Neural cell (in vitro differentiated cells): ENCODE results near the gene PDPN. TPM values are rescaled to one million over a fixed set of nuclear protein-coding genes. Genes with fewer than 3 reads are reported as not detected.

ENCODE experiments used
- H2AFZ ChIP-seq: fragments of 200-600, 300-800 bp; sonication (generic), shearing (Covaris generic); 2 replicates; pipeline ENCODE4 v1.6.0; 2014; ENCODE audit warnings: low read depth, mild to moderate bottlenecking, antibody characterized with exemption, low read length, moderate library complexity
- H3F3A ChIP-seq: fragments of 200-600 bp; shearing (Covaris generic); 2 replicates; pipeline ENCODE4 v1.6.1; 2016; ENCODE audit warnings: mild to moderate bottlenecking, moderate library complexity, mixed read lengths, antibody characterized with exemption, low read length; ENCODE audit not compliant: insufficient read depth, poor library complexity, severe bottlenecking
- H3K27ac ChIP-seq: fragments of 200-600, 300-800 bp; sonication (generic), shearing (Covaris generic); 2 replicates; pipeline ENCODE4 v1.5.1; 2014; ENCODE audit warnings: mild to moderate bottlenecking, low read length, moderate library complexity
- H3K27me3 ChIP-seq: fragments of 300-800, 200-600 bp; sonication (generic), shearing (Covaris generic); 2 replicates; pipeline ENCODE4 v1.6.0; 2014; ENCODE audit warnings: mild to moderate bottlenecking, low read depth, low read length, moderate library complexity; ENCODE audit not compliant: insufficient read depth
- H3K36me3 ChIP-seq: fragments of 300-800, 200-600 bp; sonication (generic), shearing (Covaris generic); 2 replicates; pipeline ENCODE4 v1.5.1; 2014; ENCODE audit warnings: mild to moderate bottlenecking, antibody characterized with exemption, low read length, moderate library complexity; ENCODE audit not compliant: insufficient read depth
- H3K4me2 ChIP-seq: fragments of 300-800, 200-600 bp; sonication (generic), shearing (Covaris generic); 2 replicates; pipeline ENCODE4 v1.6.0; 2014; ENCODE audit warnings: mild to moderate bottlenecking, low read length
- H3K4me3 ChIP-seq: fragments of 300-800, 200-600 bp; sonication (generic), shearing (Covaris generic); 2 replicates; pipeline ENCODE4 v1.5.1; 2014; ENCODE audit warnings: mild to moderate bottlenecking, low read length, moderate library complexity
- H3K79me2 ChIP-seq: fragments of 200-600 bp; shearing (Covaris generic); replicated peaks from 2 replicates; pipeline ENCODE4 v1.6.0; 2014; ENCODE audit warnings: mild to moderate bottlenecking, low read length, moderate library complexity; ENCODE audit not compliant: insufficient read depth
- H3K9ac ChIP-seq: fragments of 300-800, 200-600 bp; sonication (generic), shearing (Covaris generic); 2 replicates; pipeline ENCODE4 v1.6.1; 2016; ENCODE audit warnings: mild to moderate bottlenecking, low read length, mixed read lengths
- H3K9me2 ChIP-seq: fragments of 200-600 bp; shearing (Covaris generic); 2 replicates; pipeline ENCODE4 v1.6.1; 2016; ENCODE audit warnings: mild to moderate bottlenecking, low read length, mixed read lengths; ENCODE audit not compliant: insufficient read depth
- H3K9me3 ChIP-seq: fragments of 200-600, 300-800 bp; sonication (generic), shearing (Covaris generic); 2 replicates; pipeline ENCODE4 v1.6.1; 2016; ENCODE audit warnings: mild to moderate bottlenecking, mixed run types, low read length, moderate library complexity, mixed read lengths
- H4K20me1 ChIP-seq: fragments of 200-600 bp; shearing (Covaris generic); 2 replicates; pipeline ENCODE4 v1.6.1; 2016; ENCODE audit warnings: mild to moderate bottlenecking, mixed run types; ENCODE audit not compliant: insufficient read depth
- EP300 ChIP-seq: fragments of 450-650 bp; conservative IDR thresholded peaks from 2 replicates; pipeline ENCODE4 v1.6.1; 2014; ENCODE audit warnings: antibody characterized with exemption, mild to moderate bottlenecking, moderate library complexity; ENCODE audit not compliant: poor library complexity, severe bottlenecking
- EZH2 ChIP-seq: fragments of 200-600, 300-800 bp; shearing (Covaris generic), sonication (generic); IDR thresholded peaks from 2 replicates; pipeline ENCODE4 v1.6.1; 2014; ENCODE audit warnings: antibody characterized with exemption, low read length, borderline replicate concordance, mild to moderate bottlenecking; ENCODE audit not compliant: insufficient read depth, poor library complexity, severe bottlenecking
- MXI1 ChIP-seq: fragments of 450-650 bp; conservative IDR thresholded peaks from 2 replicates; pipeline ENCODE4 v1.6.1; 2014; ENCODE audit warnings: antibody characterized with exemption, mild to moderate bottlenecking; ENCODE audit not compliant: poor library complexity, severe bottlenecking
- POLR2AphosphoS5 ChIP-seq: IDR thresholded peaks from 2 replicates; pipeline ENCODE4 v1.6.1; 2012
- RAD21 ChIP-seq: fragments of 450-650 bp; conservative IDR thresholded peaks from 2 replicates; pipeline ENCODE4 v1.6.1; 2014; ENCODE audit warnings: antibody characterized with exemption, mild to moderate bottlenecking, moderate library complexity
- SMC3 ChIP-seq: fragments of 450-650 bp; conservative IDR thresholded peaks from 2 replicates; pipeline ENCODE4 v1.6.1; 2014; ENCODE audit warnings: antibody characterized with exemption, mild to moderate bottlenecking, moderate library complexity; ENCODE audit not compliant: poor library complexity
- TAF1 ChIP-seq: IDR thresholded peaks from 2 replicates; pipeline ENCODE4 v1.6.1; 2012; ENCODE audit warnings: low read depth
- polyA plus RNA-seq: library from polyadenylated mRNA; depleted of rRNA; stranded (reverse); fragments of >200 nt; gene quantifications from 2 replicates; pipeline ENCODE4 v1.2.3, GENCODE V29; 2014
- TF ChIP-seq, protein P1 (sequence below): fragments of 450-650 bp; IDR thresholded peaks from 2 replicates; pipeline ENCODE4 v1.5.1; 2014; ENCODE audit warnings: antibody characterized with exemption, mild to moderate bottlenecking, moderate library complexity; ENCODE audit not compliant: poor library complexity, severe bottlenecking
- TF ChIP-seq, protein P2 (sequence below): IDR thresholded peaks from 2 replicates; pipeline ENCODE4 v1.6.1; 2012; ENCODE audit warnings: borderline replicate concordance

Gene PDPN
- polyA plus RNA-seq, 1 donor from 2014 or later, result 0.63 TPM

DNA sequence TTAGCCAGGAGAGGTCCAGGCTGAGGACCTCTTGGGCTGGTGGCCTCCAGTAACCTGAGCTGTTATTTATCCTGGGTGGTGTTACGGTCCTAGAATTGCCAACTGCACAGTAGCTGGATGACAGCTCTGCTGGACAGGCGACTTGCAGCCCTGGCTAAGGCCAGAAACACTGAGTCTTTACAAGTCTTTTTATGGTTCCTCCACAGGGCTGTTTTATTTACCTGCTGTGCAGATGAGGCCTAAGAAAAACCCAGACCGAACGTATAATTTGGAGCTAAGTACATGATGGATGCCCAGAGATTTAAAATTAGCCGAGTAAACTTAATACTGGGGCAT lies 39.4 kb upstream of the PDPN start:
- Histone ChIP-seq H3K9me3 (no peaks in the 10 kb centered on the region), H3K4me3 (no peak overlapping the region), H3K9ac (no peak overlapping the region), H3K27ac (no peak overlapping the region), H2AFZ (no peak overlapping the region), H3K9me2 (no peaks in the 10 kb centered on the region), H3K36me3 (no peaks in the 10 kb centered on the region), H3K4me2 (no peak overlapping the region), H3K79me2 (no peaks in the 10 kb centered on the region), H3F3A (no peaks in the 10 kb centered on the region), H4K20me1 (no peaks in the 10 kb centered on the region), H3K27me3 (no peaks in the 10 kb centered on the region)
- TF ChIP-seq, protein P1, sequence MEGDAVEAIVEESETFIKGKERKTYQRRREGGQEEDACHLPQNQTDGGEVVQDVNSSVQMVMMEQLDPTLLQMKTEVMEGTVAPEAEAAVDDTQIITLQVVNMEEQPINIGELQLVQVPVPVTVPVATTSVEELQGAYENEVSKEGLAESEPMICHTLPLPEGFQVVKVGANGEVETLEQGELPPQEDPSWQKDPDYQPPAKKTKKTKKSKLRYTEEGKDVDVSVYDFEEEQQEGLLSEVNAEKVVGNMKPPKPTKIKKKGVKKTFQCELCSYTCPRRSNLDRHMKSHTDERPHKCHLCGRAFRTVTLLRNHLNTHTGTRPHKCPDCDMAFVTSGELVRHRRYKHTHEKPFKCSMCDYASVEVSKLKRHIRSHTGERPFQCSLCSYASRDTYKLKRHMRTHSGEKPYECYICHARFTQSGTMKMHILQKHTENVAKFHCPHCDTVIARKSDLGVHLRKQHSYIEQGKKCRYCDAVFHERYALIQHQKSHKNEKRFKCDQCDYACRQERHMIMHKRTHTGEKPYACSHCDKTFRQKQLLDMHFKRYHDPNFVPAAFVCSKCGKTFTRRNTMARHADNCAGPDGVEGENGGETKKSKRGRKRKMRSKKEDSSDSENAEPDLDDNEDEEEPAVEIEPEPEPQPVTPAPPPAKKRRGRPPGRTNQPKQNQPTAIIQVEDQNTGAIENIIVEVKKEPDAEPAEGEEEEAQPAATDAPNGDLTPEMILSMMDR, result peak; percentile 1
- no peak for TF ChIP-seq EP300

DNA sequence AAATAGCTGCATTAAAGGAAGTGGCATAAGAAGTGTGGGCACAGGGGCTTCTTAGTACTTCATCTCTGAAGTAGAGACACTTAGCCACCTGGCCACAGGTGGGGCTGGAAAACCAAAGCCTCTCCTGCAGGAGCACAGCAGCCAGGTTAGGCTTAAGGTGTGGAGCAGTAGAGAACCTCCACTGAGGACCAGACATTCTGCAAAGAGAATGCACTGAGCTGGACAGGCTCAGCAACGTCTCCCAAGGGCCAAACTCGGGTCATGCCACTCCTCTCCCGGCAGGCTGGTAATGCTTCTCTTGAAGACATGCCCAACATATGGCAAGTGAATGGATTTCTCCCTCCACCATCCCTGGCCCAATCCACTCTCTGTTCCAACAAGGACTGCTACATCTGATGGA lies 36.8 kb upstream of the PDPN start:
- Histone ChIP-seq H3K79me2 (no peaks in the 10 kb centered on the region), H3K9ac (no peak overlapping the region), H3K27me3 (no peaks in the 10 kb centered on the region), H3K4me3 (no peak overlapping the region), H3K9me2 (no peaks in the 10 kb centered on the region), H3K36me3 (no peaks in the 10 kb centered on the region), H2AFZ (no peak overlapping the region), H3F3A (no peaks in the 10 kb centered on the region), H3K9me3 (no peaks in the 10 kb centered on the region), H4K20me1 (no peaks in the 10 kb centered on the region), H3K4me2 (no peak overlapping the region), H3K27ac (no peak overlapping the region)
- TF ChIP-seq RAD21, result no peak

DNA sequence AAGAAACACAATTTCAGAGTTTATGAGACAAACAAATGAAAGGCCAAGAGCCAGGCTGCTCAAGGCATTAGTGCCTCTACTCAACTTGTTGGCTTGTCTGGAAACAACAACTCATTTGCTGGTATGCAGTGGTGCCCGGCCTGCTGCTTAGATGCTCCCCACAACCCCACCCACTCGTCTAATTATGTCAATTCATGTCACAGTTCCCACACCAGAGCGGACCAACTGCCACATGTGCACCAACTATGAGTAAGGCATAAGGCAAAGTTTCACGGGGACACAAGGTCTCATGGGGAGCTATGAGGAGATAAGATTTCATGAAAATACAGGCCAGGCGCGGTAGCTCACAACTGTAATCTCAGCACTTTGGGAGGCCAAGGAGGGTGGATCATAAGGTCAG lies 35.4 kb upstream of the PDPN start:
- no peak overlapping the region for H3K27ac ChIP-seq
- H3K9me3 ChIP-seq, result no peaks in the 10 kb centered on the region
- no peak overlapping the region for H3K9ac ChIP-seq
- H2AFZ ChIP-seq, result no peak overlapping the region
- H3K79me2 ChIP-seq, result no peaks in the 10 kb centered on the region
- no peak overlapping the region for H3K4me2 ChIP-seq
- H3F3A ChIP-seq, result no peaks in the 10 kb centered on the region
- TF ChIP-seq EP300 (no peak), POLR2AphosphoS5 (no peak), SMC3 (no peak), TAF1 (no peak), RAD21 (no peak), EZH2 (no peak), MXI1 (no peak)
- TF ChIP-seq, protein P2, sequence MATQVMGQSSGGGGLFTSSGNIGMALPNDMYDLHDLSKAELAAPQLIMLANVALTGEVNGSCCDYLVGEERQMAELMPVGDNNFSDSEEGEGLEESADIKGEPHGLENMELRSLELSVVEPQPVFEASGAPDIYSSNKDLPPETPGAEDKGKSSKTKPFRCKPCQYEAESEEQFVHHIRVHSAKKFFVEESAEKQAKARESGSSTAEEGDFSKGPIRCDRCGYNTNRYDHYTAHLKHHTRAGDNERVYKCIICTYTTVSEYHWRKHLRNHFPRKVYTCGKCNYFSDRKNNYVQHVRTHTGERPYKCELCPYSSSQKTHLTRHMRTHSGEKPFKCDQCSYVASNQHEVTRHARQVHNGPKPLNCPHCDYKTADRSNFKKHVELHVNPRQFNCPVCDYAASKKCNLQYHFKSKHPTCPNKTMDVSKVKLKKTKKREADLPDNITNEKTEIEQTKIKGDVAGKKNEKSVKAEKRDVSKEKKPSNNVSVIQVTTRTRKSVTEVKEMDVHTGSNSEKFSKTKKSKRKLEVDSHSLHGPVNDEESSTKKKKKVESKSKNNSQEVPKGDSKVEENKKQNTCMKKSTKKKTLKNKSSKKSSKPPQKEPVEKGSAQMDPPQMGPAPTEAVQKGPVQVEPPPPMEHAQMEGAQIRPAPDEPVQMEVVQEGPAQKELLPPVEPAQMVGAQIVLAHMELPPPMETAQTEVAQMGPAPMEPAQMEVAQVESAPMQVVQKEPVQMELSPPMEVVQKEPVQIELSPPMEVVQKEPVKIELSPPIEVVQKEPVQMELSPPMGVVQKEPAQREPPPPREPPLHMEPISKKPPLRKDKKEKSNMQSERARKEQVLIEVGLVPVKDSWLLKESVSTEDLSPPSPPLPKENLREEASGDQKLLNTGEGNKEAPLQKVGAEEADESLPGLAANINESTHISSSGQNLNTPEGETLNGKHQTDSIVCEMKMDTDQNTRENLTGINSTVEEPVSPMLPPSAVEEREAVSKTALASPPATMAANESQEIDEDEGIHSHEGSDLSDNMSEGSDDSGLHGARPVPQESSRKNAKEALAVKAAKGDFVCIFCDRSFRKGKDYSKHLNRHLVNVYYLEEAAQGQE, result no peak
- TF ChIP-seq, protein P1, result no peak
- H3K4me3 ChIP-seq, result no peak overlapping the region
- H4K20me1 ChIP-seq, result no peaks in the 10 kb centered on the region
- H3K9me2 ChIP-seq, result no peaks in the 10 kb centered on the region
- no peaks in the 10 kb centered on the region for H3K36me3 ChIP-seq
- H3K27me3 ChIP-seq, result no peaks in the 10 kb centered on the region
